ENCODE data around the gene AKAP12. TPM values are rescaled to one million over a fixed set of nuclear protein-coding genes. Genes with fewer than 3 reads are reported as not detected.
"Not testable (repeated sequence)": the region's sequence is repeated elsewhere in the genome, so short reads cannot be mapped to it uniquely, and the experiment has no call there.

Gene AKAP12
- total RNA-seq, 1 experiment from 2014 or later: 109 TPM

GRCh38 chr6:151313066-151313491 is 73.3 kb downstream of the AKAP12 start:
- no peak overlapping the region for H3K4me3 ChIP-seq (ENCODE audit: low read length)
- H3K79me2 ChIP-seq (ENCODE audit: low read length): no peaks in the 10 kb centered on the region
- no peak for ATAC-seq
- no peaks in the 10 kb centered on the region for H4K20me1 ChIP-seq (ENCODE audit: low read length)
- no peaks in the 10 kb centered on the region for H3K27me3 ChIP-seq (ENCODE audit: low read length)
- H3K36me3 ChIP-seq (ENCODE audit: low read depth, low read length): no peaks in the 10 kb centered on the region
- TF ChIP-seq EZH2 (IDR thresholded peaks at IDR 0.05; ENCODE audit: low read length, unreplicated experiment) (no peak), EZH2phosphoT487 (IDR thresholded peaks at IDR 0.05; ENCODE audit: borderline replicate concordance, low read length) (no peak)
- TF ChIP-seq, protein P1, sequence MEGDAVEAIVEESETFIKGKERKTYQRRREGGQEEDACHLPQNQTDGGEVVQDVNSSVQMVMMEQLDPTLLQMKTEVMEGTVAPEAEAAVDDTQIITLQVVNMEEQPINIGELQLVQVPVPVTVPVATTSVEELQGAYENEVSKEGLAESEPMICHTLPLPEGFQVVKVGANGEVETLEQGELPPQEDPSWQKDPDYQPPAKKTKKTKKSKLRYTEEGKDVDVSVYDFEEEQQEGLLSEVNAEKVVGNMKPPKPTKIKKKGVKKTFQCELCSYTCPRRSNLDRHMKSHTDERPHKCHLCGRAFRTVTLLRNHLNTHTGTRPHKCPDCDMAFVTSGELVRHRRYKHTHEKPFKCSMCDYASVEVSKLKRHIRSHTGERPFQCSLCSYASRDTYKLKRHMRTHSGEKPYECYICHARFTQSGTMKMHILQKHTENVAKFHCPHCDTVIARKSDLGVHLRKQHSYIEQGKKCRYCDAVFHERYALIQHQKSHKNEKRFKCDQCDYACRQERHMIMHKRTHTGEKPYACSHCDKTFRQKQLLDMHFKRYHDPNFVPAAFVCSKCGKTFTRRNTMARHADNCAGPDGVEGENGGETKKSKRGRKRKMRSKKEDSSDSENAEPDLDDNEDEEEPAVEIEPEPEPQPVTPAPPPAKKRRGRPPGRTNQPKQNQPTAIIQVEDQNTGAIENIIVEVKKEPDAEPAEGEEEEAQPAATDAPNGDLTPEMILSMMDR (conservative IDR thresholded peaks at IDR 0.05; ENCODE audit: low read depth, low read length): no peak
- DNase-seq: no peak
- H3K9me3 ChIP-seq (ENCODE audit: low read length): no peaks in the 10 kb centered on the region
- ChIA-PET CTCF (no interaction called here), POLR2A (ENCODE audit: unreplicated experiment) (no interaction called here)
- no peak overlapping the region for H2AFZ ChIP-seq (ENCODE audit: low read length)
- peaks cover 14% of the 10 kb centered on the region for H3K4me1 ChIP-seq (ENCODE audit: insufficient read depth, low read length)
- no peaks in the 10 kb centered on the region for H3F3A ChIP-seq (ENCODE audit: low read length, unreplicated experiment)
- no peak overlapping the region for H3K27ac ChIP-seq (ENCODE audit: low read length)
- intact Hi-C loops (cut with micrococcal nuclease): no loop called here
- BruUV-seq (replicated peaks): no TSS peak
- no peak overlapping the region for H3K4me2 ChIP-seq (ENCODE audit: low read length)
- no peak overlapping the region for H3K9ac ChIP-seq (ENCODE audit: low read length)
- no peaks in the 10 kb centered on the region for H3K9me2 ChIP-seq (replicated peaks; ENCODE audit: low read length)

DNA sequence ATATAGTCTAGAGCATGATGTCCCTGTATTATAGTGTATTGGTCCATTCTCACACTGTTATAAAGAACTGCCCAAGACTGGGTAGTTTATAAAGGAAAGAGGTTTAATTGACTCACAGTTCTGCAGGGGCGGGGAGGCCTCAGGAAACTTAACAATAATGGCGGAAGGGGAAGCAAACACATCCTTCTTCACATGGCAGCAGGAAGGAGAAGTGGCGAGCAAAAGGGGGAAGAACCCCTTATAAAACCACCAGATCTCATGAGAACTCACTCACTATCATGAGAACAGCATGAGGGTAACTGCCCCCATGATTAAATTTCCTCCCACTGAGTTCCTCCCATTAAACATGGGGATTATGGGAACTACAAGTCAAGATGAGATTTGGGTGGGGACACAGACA is 75.9 kb downstream of the AKAP12 start:
- H3K4me3 ChIP-seq (ENCODE audit: low read length); intact Hi-C loops (cut with micrococcal nuclease); H3K9me2 ChIP-seq (replicated peaks; ENCODE audit: low read length); H2AFZ ChIP-seq (ENCODE audit: low read length); H3K27me3 ChIP-seq (ENCODE audit: low read length); BruUV-seq (replicated peaks); H3K4me2 ChIP-seq (ENCODE audit: low read length); H4K20me1 ChIP-seq (ENCODE audit: low read length); H3F3A ChIP-seq (ENCODE audit: low read length, unreplicated experiment); H3K36me3 ChIP-seq (ENCODE audit: low read depth, low read length); POLR2A ChIA-PET (ENCODE audit: unreplicated experiment); CTCF ChIA-PET; ATAC-seq; H3K27ac ChIP-seq (ENCODE audit: low read length); H3K9ac ChIP-seq (ENCODE audit: low read length); H3K9me3 ChIP-seq (ENCODE audit: low read length); DNase-seq; H3K79me2 ChIP-seq (ENCODE audit: low read length): not testable (repeated sequence)
- peaks cover 15% of the 10 kb centered on the region for H3K4me1 ChIP-seq (ENCODE audit: insufficient read depth, low read length)

DNA sequence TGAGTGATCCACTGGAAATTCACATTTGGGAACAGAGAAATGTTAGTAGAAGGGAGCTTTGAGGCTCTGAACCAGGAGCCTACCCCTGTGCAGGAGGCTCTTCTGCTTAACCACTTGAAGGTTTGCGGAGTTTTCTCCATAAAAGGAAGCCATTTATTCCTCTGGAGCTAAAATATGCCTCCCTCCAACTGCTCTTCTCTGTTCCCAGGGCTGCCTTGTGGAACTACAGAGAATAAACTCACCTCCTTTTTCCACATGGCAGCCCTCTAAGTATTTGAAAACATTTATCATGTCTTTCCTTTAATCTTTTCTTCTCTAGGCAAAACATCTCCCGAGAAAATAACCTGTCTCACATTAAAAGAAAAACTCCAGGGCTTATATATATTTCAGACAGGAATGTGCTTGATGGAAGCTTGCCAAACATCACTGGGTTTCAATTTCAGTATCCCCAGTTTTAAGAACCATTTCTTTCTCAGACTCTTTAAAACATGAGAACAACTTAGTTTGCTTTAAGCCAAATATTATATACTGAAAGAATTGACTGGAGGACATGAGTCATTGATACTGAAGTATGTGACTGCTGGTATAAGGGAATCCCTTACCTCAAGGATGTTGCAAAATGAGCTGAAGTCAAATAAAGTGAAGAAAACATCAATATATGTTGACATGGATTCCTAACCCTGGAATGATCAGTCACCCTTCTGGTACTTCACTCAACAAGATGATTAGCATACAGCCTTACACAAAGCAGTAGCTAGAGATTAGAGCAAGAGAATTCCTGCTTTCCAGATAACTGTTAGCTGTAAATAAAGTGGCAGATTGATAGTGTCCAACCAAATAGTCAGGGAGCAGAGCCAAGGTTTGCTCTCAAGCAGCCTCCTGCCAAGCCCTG is 77.6 kb downstream of the AKAP12 start:
- TF ChIP-seq, protein P1 (conservative IDR thresholded peaks at IDR 0.05; ENCODE audit: low read depth, low read length): no peak
- TF ChIP-seq EZH2 (IDR thresholded peaks at IDR 0.05; ENCODE audit: low read length, unreplicated experiment): no peak
- no peak for TF ChIP-seq EZH2phosphoT487 (IDR thresholded peaks at IDR 0.05; ENCODE audit: borderline replicate concordance, low read length)
- DNase-seq: peak; percentile 62
- no peaks in the 10 kb centered on the region for H3F3A ChIP-seq (ENCODE audit: low read length, unreplicated experiment)
- H3K36me3 ChIP-seq (ENCODE audit: low read depth, low read length): no peaks in the 10 kb centered on the region
- no peaks in the 10 kb centered on the region for H3K79me2 ChIP-seq (ENCODE audit: low read length)
- BruUV-seq (replicated peaks): no TSS peak
- no peak overlapping the region for H3K4me3 ChIP-seq (ENCODE audit: low read length)
- peak; percentile 64 for ATAC-seq
- H4K20me1 ChIP-seq (ENCODE audit: low read length): no peaks in the 10 kb centered on the region
- intact Hi-C loops (cut with micrococcal nuclease): no loop called here
- H3K4me1 ChIP-seq (ENCODE audit: insufficient read depth, low read length): peaks cover 15% of the 10 kb centered on the region
- H3K9me2 ChIP-seq (replicated peaks; ENCODE audit: low read length): no peaks in the 10 kb centered on the region
- H3K9me3 ChIP-seq (ENCODE audit: low read length): no peaks in the 10 kb centered on the region
- CTCF ChIA-PET: no interaction called here
- H3K9ac ChIP-seq (ENCODE audit: low read length): 0 out of 2 replicates have a peak overlapping the region, but pooled peaks have one; percentile 14
- H2AFZ ChIP-seq (ENCODE audit: low read length): no peak overlapping the region
- H3K4me2 ChIP-seq (ENCODE audit: low read length): no peak overlapping the region
- POLR2A ChIA-PET (ENCODE audit: unreplicated experiment): no interaction called here
- H3K27ac ChIP-seq (ENCODE audit: low read length): peak overlapping the region; percentile 64
- H3K27me3 ChIP-seq (ENCODE audit: low read length): no peaks in the 10 kb centered on the region

All from PC-3 (cell line).